Right lobe of liver (tissue), 6 donors: ENCODE measurements around the gene EGFLAM. TPM values are rescaled to one million over a fixed set of nuclear protein-coding genes. Genes with fewer than 3 reads are reported as not detected.
A peak's percentile ranks its signal among the peaks of the same experiment; 100 is the strongest.

ENCODE experiments used
- ATAC-seq, 4 donors: fragments of 200-7000 bp; cut with Tn5 transposase; one replicate each; pipeline ENCODE4 v1.9.1; 2020; ENCODE audit warnings: mild to moderate bottlenecking in 4 of 4, moderate library complexity in 4 of 4
- DNase-seq, 3 donors: peaks; one replicate each; pipeline ENCODE4 v3.0.0-alpha.2; 2020
- H3K27ac ChIP-seq, 3 donors: fragments of 200-600 bp; one replicate each; pipeline ENCODE4 v1.8.0; 2022
- H3K27me3 ChIP-seq, 2 donors: fragments of 200-600 bp; one replicate each; pipeline ENCODE4 v1.8.0; 2022
- H3K36me3 ChIP-seq, 4 donors: fragments of 200-600 bp; sonication (generic) in 1 of 4; one replicate each; pipeline versions ENCODE4 v1.5.1 to v1.8.0; 2017 to 2022; ENCODE audit warnings: control low read depth in 1 of 4
- H3K4me1 ChIP-seq, 4 donors: fragments of 200-600 bp; sonication (generic) in 1 of 4; one replicate each; pipeline versions ENCODE4 v1.5.1 to v1.8.0; 2017 to 2022; ENCODE audit warnings: control low read depth in 1 of 4
- H3K4me3 ChIP-seq, 3 donors: fragments of 200-600 bp; one replicate each; pipeline ENCODE4 v1.8.0; 2022
- H3K9me3 ChIP-seq, 4 donors: fragments of 200-600 bp; sonication (generic) in 1 of 4; one replicate each; pipeline versions ENCODE4 v1.5.1 to v1.8.0; 2017 to 2022; ENCODE audit warnings: control low read depth in 1 of 4
- POLR2A ChIP-seq: fragments of 450-650 bp; IDR thresholded peaks from one replicate; pipeline ENCODE4 v1.6.1; 2017; ENCODE audit warnings: antibody characterized with exemption, mild to moderate bottlenecking
- WGBS: methylation state at CpG from one replicate; pipeline ENCODE4 v1.1.6; 2018; ENCODE audit warnings: low coverage, low lambda C conversion rate; ENCODE audit not compliant: insufficient coverage; ENCODE audit errors: missing lambda C conversion rate; 5-methylcytosine and 5-hydroxymethylcytosine counted together
- intact Hi-C, 2 donors: fragments of 100-400 bp; cut with DNase I; formaldehyde crosslinking; loops; one replicate each; pipeline versions ENCODE4 v1.11.2 to v1.14.1; 2022
- total RNA-seq, 6 experiments: library from RNA; depleted of rRNA in 2 of 6; stranded (reverse); fragments of >200 nt in 2 of 6; fragmentation: NEBNext Ultra II Directional in 3 of 6; extraction: Animal tissue kit (Norgen Biotek cat#: 25700) in 3 of 6; gene quantifications; one replicate each; pipeline versions ENCODE4 v1.1.0 to v1.2.4, GENCODE V29; 2016 to 2023
- TF ChIP-seq, protein P1 (sequence below), 4 donors: fragments of 200-600 bp in 3 of 4; fragments of 450-650 bp in 1 of 4; IDR thresholded peaks; one replicate each; pipeline versions ENCODE4 v1.5.1 to v1.8.0; 2016 to 2022; ENCODE audit warnings: antibody characterized with exemption in 4 of 4, mild to moderate bottlenecking in 2 of 4
- donor health status: DM: no; HTN: yes; CAD: no.
- donor health status: DM: no; HTN: no; CAD: no.
- donor health status: DM: no; HTN: no; CAD: no.
- donor health status: DM: no; HTN: yes; CAD: no.
- donor health status: DM: no; HTN: yes; CAD: no.

EGFLAM gene
- total RNA-seq, 6 experiments from 2014 or later, result 0.50 to 6.2 (median 2.3) TPM

DNA sequence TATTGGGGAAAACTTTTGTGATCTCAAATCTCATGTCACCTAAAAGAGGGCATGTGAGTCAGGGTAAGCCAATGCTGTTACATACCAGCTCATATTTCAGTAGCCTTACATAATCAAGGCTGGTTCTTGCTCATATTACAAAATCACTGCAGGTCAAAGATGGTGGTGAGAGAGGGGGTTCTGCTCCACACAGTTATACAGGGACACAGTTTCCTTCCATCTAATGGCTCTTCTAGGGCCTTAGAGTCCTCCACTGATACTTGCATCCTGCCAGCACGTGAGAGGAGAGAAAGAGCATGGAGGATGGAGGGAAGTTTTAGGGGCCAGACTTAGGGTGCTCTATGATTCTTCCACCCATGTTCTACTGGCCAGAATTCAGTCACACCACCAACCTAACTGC lies 168.1 kb downstream of the EGFLAM start:
- H3K27ac ChIP-seq, result no peak overlapping the region
- no peaks in the 10 kb centered on the region for H3K36me3 ChIP-seq
- no peak for ATAC-seq
- DNase-seq, result no peak
- no peaks in the 10 kb centered on the region for H3K4me1 ChIP-seq
- 33% methylated on average over 1 of the region's 1 CpG for WGBS
- H3K4me3 ChIP-seq, result no peak overlapping the region
- H3K9me3 ChIP-seq, result no peaks in the 10 kb centered on the region
- H3K27me3 ChIP-seq, result no peaks in the 10 kb centered on the region
- intact Hi-C loops, result no loop called here
- no peak for TF ChIP-seq POLR2A
- TF ChIP-seq, protein P1, sequence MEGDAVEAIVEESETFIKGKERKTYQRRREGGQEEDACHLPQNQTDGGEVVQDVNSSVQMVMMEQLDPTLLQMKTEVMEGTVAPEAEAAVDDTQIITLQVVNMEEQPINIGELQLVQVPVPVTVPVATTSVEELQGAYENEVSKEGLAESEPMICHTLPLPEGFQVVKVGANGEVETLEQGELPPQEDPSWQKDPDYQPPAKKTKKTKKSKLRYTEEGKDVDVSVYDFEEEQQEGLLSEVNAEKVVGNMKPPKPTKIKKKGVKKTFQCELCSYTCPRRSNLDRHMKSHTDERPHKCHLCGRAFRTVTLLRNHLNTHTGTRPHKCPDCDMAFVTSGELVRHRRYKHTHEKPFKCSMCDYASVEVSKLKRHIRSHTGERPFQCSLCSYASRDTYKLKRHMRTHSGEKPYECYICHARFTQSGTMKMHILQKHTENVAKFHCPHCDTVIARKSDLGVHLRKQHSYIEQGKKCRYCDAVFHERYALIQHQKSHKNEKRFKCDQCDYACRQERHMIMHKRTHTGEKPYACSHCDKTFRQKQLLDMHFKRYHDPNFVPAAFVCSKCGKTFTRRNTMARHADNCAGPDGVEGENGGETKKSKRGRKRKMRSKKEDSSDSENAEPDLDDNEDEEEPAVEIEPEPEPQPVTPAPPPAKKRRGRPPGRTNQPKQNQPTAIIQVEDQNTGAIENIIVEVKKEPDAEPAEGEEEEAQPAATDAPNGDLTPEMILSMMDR (IDR thresholded peaks at IDR 0.05), result no peak

DNA sequence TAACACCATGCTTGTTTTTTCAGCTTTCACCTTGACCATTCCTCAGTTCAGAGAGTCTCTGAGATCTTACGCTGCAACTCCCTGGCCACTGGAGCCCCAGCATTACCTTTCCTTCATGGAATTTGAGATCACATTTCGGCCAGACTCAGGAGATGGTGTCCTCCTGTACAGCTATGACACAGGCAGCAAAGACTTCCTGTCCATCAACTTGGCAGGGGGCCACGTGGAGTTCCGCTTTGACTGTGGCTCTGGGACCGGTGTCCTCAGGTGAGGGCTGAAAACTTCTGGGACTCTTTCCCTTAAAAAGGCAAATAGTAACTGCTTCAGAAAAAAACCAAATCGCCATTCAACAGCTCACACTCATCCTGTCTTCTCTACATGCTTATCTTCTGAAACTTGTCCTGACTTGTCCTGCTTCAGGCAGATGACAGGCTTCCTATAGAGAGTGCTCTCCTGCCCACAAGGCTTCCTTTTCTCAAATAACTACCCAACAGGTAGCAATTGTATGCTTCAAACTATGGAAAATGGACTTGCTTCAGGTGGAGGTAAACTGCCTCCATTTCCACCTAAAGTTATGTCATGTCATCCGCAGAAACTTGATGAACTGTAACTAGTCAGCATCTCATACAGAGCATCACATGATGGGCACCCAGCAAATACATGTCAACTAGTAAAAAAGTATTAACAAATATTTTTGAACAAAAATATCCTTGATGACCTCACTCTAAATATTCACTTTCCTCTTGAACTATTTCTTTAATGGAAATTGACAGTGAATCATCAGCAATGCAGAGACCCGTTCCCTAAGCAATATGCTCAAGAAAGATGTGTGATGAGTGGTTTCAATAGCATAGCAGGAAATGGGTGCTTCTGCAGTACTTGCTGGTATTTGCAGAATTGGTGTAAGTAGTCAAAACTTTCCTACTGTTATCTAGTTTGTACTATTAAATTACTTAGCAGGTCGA lies 168.9 kb downstream of the EGFLAM start:
- 60% methylated on average over 6 of the region's 9 CpGs for WGBS
- Histone ChIP-seq H3K27me3 (no peaks in the 10 kb centered on the region), H3K36me3 (no peaks in the 10 kb centered on the region), H3K9me3 (no peaks in the 10 kb centered on the region), H3K4me1 (no peaks in the 10 kb centered on the region), H3K4me3 (no peak overlapping the region), H3K27ac (no peak overlapping the region)
- intact Hi-C loops, result no loop called here
- TF ChIP-seq POLR2A, result no peak
- TF ChIP-seq, protein P1 (IDR thresholded peaks at IDR 0.05), result no peak
- ATAC-seq (no peak), DNase-seq (no peak)

GRCh38 chr5:38431242-38431853 lies 173.0 kb downstream of the EGFLAM start:
- 100% methylated on average over 1 of the region's 1 CpG for WGBS
- no peaks in the 10 kb centered on the region for H3K4me1 ChIP-seq
- H3K27ac ChIP-seq, result no peak overlapping the region
- no peak for TF ChIP-seq POLR2A
- TF ChIP-seq, protein P1 (IDR thresholded peaks at IDR 0.05), result no peak
- H3K36me3 ChIP-seq, result no peaks in the 10 kb centered on the region
- no peaks in the 10 kb centered on the region for H3K27me3 ChIP-seq
- ATAC-seq (no peak), DNase-seq (no peak)
- no peaks in the 10 kb centered on the region for H3K9me3 ChIP-seq
- no peak overlapping the region for H3K4me3 ChIP-seq
- intact Hi-C loops, result no loop called here

DNA sequence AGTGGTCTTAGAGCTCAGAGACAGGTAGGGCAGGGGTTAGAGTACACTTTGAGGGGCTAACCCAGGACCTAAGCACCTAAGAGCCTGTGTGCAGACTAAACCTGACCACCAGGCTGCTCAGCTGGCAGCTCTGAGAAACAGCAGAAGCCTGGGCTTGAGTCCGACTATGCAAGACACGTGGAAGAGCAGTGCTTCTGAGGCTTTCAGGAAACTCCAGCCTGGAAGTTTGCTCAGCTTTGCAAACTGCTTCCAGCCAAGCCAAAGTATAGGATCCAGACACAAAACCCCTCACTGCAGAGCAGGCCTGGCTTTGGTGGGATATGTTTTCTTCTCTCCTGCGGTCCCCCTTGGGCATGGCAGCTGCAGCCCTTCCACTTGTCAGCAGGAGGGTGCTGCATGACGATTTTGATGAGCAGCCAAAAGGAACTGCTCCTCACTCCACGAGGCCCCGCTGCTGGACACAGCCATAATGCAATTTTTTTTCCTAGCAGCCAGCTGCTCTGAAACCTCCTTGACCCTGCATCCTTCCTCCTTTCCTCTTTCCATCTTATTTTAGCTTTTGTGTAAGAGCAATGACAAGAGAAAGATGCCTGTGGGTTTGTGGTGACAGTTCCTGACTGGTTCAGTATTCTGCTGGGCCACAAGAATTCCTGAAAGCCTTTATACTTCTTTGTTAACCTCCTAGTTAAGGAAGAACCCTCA lies 175.0 kb downstream of the EGFLAM start:
- WGBS, result 32% methylated on average over 3 of the region's 6 CpGs
- no peak overlapping the region for H3K4me3 ChIP-seq
- ATAC-seq, result peak; percentile 48 to 70 (median 53)
- intact Hi-C loops, result no loop called here
- H3K27me3 ChIP-seq, result no peaks in the 10 kb centered on the region
- DNase-seq, result no peak
- H3K36me3 ChIP-seq, result no peaks in the 10 kb centered on the region
- TF ChIP-seq POLR2A, result no peak
- TF ChIP-seq, protein P1 (IDR thresholded peaks at IDR 0.05), result no peak
- no peaks in the 10 kb centered on the region for H3K9me3 ChIP-seq
- no peak overlapping the region for H3K27ac ChIP-seq
- no peaks in the 10 kb centered on the region for H3K4me1 ChIP-seq
